ENCODE measurements around the gene ZYG11B. TPM values are rescaled to one million over a fixed set of nuclear protein-coding genes. Genes with fewer than 3 reads are reported as not detected.
A peak's percentile ranks its signal among the peaks of the same experiment; 100 is the strongest.
"Not testable (repeated sequence)": the region's sequence is repeated elsewhere in the genome, so short reads cannot be mapped to it uniquely, and the experiment has no call there.

ZYG11B gene
- total and polyA plus RNA-seq, 8 donors, result 23.3 to 34.6 (median 28.4) TPM

GRCh38 chr1:52680353-52680752 lies 45.9 kb upstream of the ZYG11B start:
- H3K27me3 ChIP-seq, result no peaks in the 10 kb centered on the region
- ATAC-seq (no peak), DNase-seq (no peak)
- intact Hi-C loops (cut with DNase I), result no loop called here
- no peak overlapping the region for H3K27ac ChIP-seq
- peaks cover 6 to 9% of the 10 kb centered on the region in 2 donors for H3K4me1 ChIP-seq
- H3K36me3 ChIP-seq, result peaks cover 0 to 5% of the 10 kb centered on the region in 2 donors
- H3K4me3 ChIP-seq, result no peak overlapping the region
- H3K9me3 ChIP-seq, result no peaks in the 10 kb centered on the region
- TF ChIP-seq CTCF (IDR thresholded peaks at IDR 0.05), result no peak

GRCh38 chr1:52681136-52681535 lies 45.1 kb upstream of the ZYG11B start:
- H3K36me3 ChIP-seq, result peaks cover 0 to 10% of the 10 kb centered on the region in 2 donors
- DNase-seq, result no peak
- H3K4me3 ChIP-seq, result no peak overlapping the region
- no peak for ATAC-seq
- TF ChIP-seq CTCF (IDR thresholded peaks at IDR 0.05), result no peak
- intact Hi-C loops (cut with DNase I), result no loop called here
- no peaks in the 10 kb centered on the region for H3K27me3 ChIP-seq
- no peaks in the 10 kb centered on the region for H3K9me3 ChIP-seq
- peaks cover 6 to 12% of the 10 kb centered on the region in 2 donors for H3K4me1 ChIP-seq
- H3K27ac ChIP-seq, result no peak overlapping the region

- DNase-seq (no peak), ATAC-seq (no peak)
- Histone ChIP-seq H3K4me1 (peaks cover 0 to 5% of the 10 kb centered on the region in 2 donors), H3K9me3 (no peaks in the 10 kb centered on the region), H3K27me3 (no peaks in the 10 kb centered on the region), H3K36me3 (peaks cover 0 to 31% of the 10 kb centered on the region in 2 donors), H3K4me3 (no peak overlapping the region), H3K27ac (no peak overlapping the region)
- no peak for TF ChIP-seq CTCF (IDR thresholded peaks at IDR 0.05)
- intact Hi-C loops (cut with DNase I), result no loop called here
These were observed 42.8 kb upstream of the ZYG11B start for GRCh38 chr1:52683367-52683940.

GRCh38 chr1:52684545-52684944 lies 41.7 kb upstream of the ZYG11B start:
- Histone ChIP-seq H3K27me3 (no peaks in the 10 kb centered on the region), H3K9me3 (no peaks in the 10 kb centered on the region), H3K27ac (no peak overlapping the region), H3K4me1 (peaks cover 0 to 5% of the 10 kb centered on the region in 2 donors), H3K36me3 (peaks cover 0 to 40% of the 10 kb centered on the region in 2 donors), H3K4me3 (no peak overlapping the region)
- no peak for DNase-seq
- intact Hi-C loops (cut with DNase I), result no loop called here
- ATAC-seq, result no peak
- TF ChIP-seq CTCF (IDR thresholded peaks at IDR 0.05), result no peak

GRCh38 chr1:52686261-52686751 lies 39.9 kb upstream of the ZYG11B start:
- peak in 3 of 4 donors; percentile 70 to 84 (median 73) for DNase-seq
- H3K36me3 ChIP-seq, result peaks cover 0 to 58% of the 10 kb centered on the region in 2 donors
- TF ChIP-seq CTCF (IDR thresholded peaks at IDR 0.05), result peak; percentile 58
- H3K27me3 ChIP-seq; H3K4me1 ChIP-seq; H3K27ac ChIP-seq; H3K4me3 ChIP-seq; intact Hi-C loops (cut with DNase I); H3K9me3 ChIP-seq: not testable (repeated sequence)
- peak; percentile 98 for ATAC-seq
